Measurements from ENCODE around the gene CDX1. TPM values are rescaled to one million over a fixed set of nuclear protein-coding genes. Genes with fewer than 3 reads are reported as not detected.
A peak's percentile ranks its signal among the peaks of the same experiment; 100 is the strongest.

Gene CDX1
- total RNA-seq, 1 donor from 2014 or later = not detected

- Histone ChIP-seq H3K9me3 (ENCODE audit: low read depth) (no peaks in the 10 kb centered on the region), H3K27ac (no peak overlapping the region), H3K36me3 (no peaks in the 10 kb centered on the region), H3F3A (ENCODE audit: low read depth) (peaks cover 9% of the 10 kb centered on the region), H3K27me3 (no peaks in the 10 kb centered on the region), H3K4me3 (no peak overlapping the region), H3K4me2 (no peak overlapping the region), H4K20me1 (ENCODE audit: low read depth) (no peaks in the 10 kb centered on the region), H3K4me1 (peaks cover 16% of the 10 kb centered on the region), H2AFZ (replicated peaks) (no peak overlapping the region), H3K9ac (no peak overlapping the region), H3K79me2 (ENCODE audit: low read depth) (no peaks in the 10 kb centered on the region)
- H3K27ac Mint-ChIP-seq = peak overlapping the region; percentile 53
- peaks cover 17% of the 10 kb centered on the region for H3K27me3 Mint-ChIP-seq (ENCODE audit: insufficient read depth, low read depth)
- no peaks in the 10 kb centered on the region for H3K9me3 Mint-ChIP-seq
- H3K36me3 Mint-ChIP-seq = no peaks in the 10 kb centered on the region
- peaks cover 50% of the 10 kb centered on the region for H3K4me1 Mint-ChIP-seq
- TF ChIP-seq CTCF (IDR thresholded peaks at IDR 0.05) (no peak), EZH2 (IDR thresholded peaks at IDR 0.05) (no peak), EZH2phosphoT487 (IDR thresholded peaks at IDR 0.05) (no peak)
- H3K4me3 Mint-ChIP-seq = no peak overlapping the region
- DNase-seq (ENCODE audit: low spot score) = no peak
Measured at GRCh38 chr5:150152636-150153462, 13.7 kb upstream of the CDX1 start.

GRCh38 chr5:150153483-150153882, 13.1 kb upstream of the CDX1 start:
- no peak overlapping the region for H2AFZ ChIP-seq (replicated peaks)
- peaks cover 16% of the 10 kb centered on the region for H3K4me1 ChIP-seq
- no peak for DNase-seq (ENCODE audit: low spot score)
- peaks cover 9% of the 10 kb centered on the region for H3F3A ChIP-seq (ENCODE audit: low read depth)
- no peaks in the 10 kb centered on the region for H3K36me3 ChIP-seq
- Mint-ChIP-seq H3K4me3 (no peak overlapping the region), H3K36me3 (no peaks in the 10 kb centered on the region), H3K9me3 (no peaks in the 10 kb centered on the region), H3K27me3 (ENCODE audit: insufficient read depth, low read depth) (peaks cover 17% of the 10 kb centered on the region), H3K4me1 (peaks cover 48% of the 10 kb centered on the region), H3K27ac (peak overlapping the region; percentile 87)
- no peak overlapping the region for H3K9ac ChIP-seq
- H3K9me3 ChIP-seq (ENCODE audit: low read depth) = no peaks in the 10 kb centered on the region
- H3K4me3 ChIP-seq = no peak overlapping the region
- no peaks in the 10 kb centered on the region for H4K20me1 ChIP-seq (ENCODE audit: low read depth)
- H3K79me2 ChIP-seq (ENCODE audit: low read depth) = no peaks in the 10 kb centered on the region
- H3K27ac ChIP-seq = no peak overlapping the region
- no peak overlapping the region for H3K4me2 ChIP-seq
- TF ChIP-seq EZH2 (IDR thresholded peaks at IDR 0.05) (no peak), CTCF (IDR thresholded peaks at IDR 0.05) (no peak), EZH2phosphoT487 (IDR thresholded peaks at IDR 0.05) (no peak)
- H3K27me3 ChIP-seq = no peaks in the 10 kb centered on the region

- peak; percentile 48 for DNase-seq (ENCODE audit: low spot score)
- Histone ChIP-seq H2AFZ (replicated peaks) (no peak overlapping the region), H3K36me3 (no peaks in the 10 kb centered on the region), H3K27me3 (no peaks in the 10 kb centered on the region), H3K27ac (no peak overlapping the region), H4K20me1 (ENCODE audit: low read depth) (no peaks in the 10 kb centered on the region), H3K9ac (no peak overlapping the region), H3K79me2 (ENCODE audit: low read depth) (no peaks in the 10 kb centered on the region), H3K9me3 (ENCODE audit: low read depth) (no peaks in the 10 kb centered on the region), H3K4me1 (peaks cover 16% of the 10 kb centered on the region), H3F3A (ENCODE audit: low read depth) (peaks cover 9% of the 10 kb centered on the region), H3K4me3 (no peak overlapping the region), H3K4me2 (peak overlapping the region; percentile 75)
- Mint-ChIP-seq H3K4me1 (peaks cover 51% of the 10 kb centered on the region), H3K4me3 (peak overlapping the region; percentile 76), H3K27me3 (ENCODE audit: insufficient read depth, low read depth) (peaks cover 19% of the 10 kb centered on the region), H3K9me3 (no peaks in the 10 kb centered on the region), H3K27ac (peak overlapping the region; percentile 87), H3K36me3 (no peaks in the 10 kb centered on the region)
- TF ChIP-seq EZH2 (IDR thresholded peaks at IDR 0.05) (no peak), EZH2phosphoT487 (IDR thresholded peaks at IDR 0.05) (no peak), CTCF (IDR thresholded peaks at IDR 0.05) (no peak)
Measured at GRCh38 chr5:150153957-150154617, 12.5 kb upstream of the CDX1 start.

Measured in neural progenitor cell (in vitro differentiated cells).